BLaER1 (cell line): ENCODE results near the gene C3.

Experiments used
- H3K27ac ChIP-seq: shearing (Covaris generic); formaldehyde crosslinking; 2 replicates; pipeline ENCODE4 v1.8.1; 2022
- H3K27me3 ChIP-seq: shearing (Covaris generic); formaldehyde crosslinking; 2 replicates; pipeline ENCODE4 v1.8.1; 2022
- H3K36me3 ChIP-seq: shearing (Covaris generic); formaldehyde crosslinking; 2 replicates; pipeline ENCODE4 v1.8.1; 2022
- H3K4me1 ChIP-seq: shearing (Covaris generic); formaldehyde crosslinking; 2 replicates; pipeline ENCODE4 v1.8.1; 2022
- H3K4me2 ChIP-seq: shearing (Covaris generic); formaldehyde crosslinking; 2 replicates; pipeline ENCODE4 v1.8.1; 2022
- H3K4me3 ChIP-seq: shearing (Covaris generic); formaldehyde crosslinking; 2 replicates; pipeline ENCODE4 v1.8.1; 2022
- H3K9ac ChIP-seq: shearing (Covaris generic); formaldehyde crosslinking; 2 replicates; pipeline ENCODE4 v1.8.1; 2022
- H3K9me3 ChIP-seq: shearing (Covaris generic); formaldehyde crosslinking; 2 replicates; pipeline ENCODE4 v1.8.1; 2022
- H4K20me1 ChIP-seq: shearing (Covaris generic); formaldehyde crosslinking; 2 replicates; pipeline ENCODE4 v1.8.1; 2022
- Cebpa-rat ChIP-seq: shearing (Covaris generic); IDR thresholded peaks from 2 replicates; pipeline ENCODE4 v1.8.1; 2022

Gene C3

DNA sequence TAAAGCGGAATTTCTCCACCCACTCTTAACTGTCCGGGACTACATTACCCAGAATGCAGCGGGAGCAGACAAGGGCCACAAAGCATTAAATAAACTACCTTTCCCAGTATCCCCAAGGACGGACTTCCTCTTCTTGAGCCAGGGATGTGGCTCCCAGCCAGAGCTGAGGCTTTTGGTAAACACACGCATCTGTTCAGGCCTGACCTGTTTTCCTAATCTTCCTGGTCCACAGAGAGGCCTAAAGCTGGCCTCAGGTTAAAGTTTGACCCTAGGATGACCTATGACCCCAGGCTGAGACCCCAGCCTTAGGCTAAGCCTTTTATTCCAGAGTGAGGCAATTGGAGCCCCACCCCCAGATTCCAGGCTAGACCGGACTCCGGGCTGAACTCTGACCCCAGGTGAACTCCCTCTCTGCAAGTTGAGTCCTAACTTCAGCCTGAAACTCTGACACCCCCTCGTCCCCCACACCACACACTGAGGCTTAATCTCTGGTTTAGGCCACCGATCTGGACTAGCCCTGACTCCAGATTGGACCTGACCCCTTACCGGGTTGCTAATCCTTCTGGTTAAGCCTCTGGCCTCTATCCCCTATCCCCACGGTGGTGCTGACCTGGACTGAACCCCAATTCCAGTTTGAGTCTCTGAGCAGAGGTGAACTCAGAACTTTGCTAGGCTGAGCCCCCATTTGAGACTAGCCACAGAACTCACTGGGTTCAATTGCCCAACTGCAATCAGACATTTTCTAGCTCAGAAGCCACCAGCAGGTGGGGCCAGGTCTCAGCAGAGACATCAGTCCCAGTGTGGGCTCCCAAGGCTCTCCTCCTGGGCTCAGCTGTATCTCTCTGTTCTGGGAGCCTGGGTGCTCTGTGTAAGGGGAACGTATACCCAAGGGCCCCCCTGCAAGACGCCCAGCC is 17.7 kb upstream of the C3 start:
- Histone ChIP-seq H3K4me1 (peaks cover 45% of the 10 kb centered on the region), H3K36me3 (peaks cover 16% of the 10 kb centered on the region), H3K27ac (peak overlapping the region; percentile 78), H3K27me3 (no peaks in the 10 kb centered on the region), H4K20me1 (peaks cover 9% of the 10 kb centered on the region; the same call in 1 of the 2 replicates), H3K4me2 (peak overlapping the region; percentile 97), H3K4me3 (peak overlapping the region; percentile 57), H3K9ac (peak overlapping the region; percentile 65; the same call in 1 of the 2 replicates), H3K9me3 (no peaks in the 10 kb centered on the region)
- peak; percentile 83 for TF ChIP-seq Cebpa-rat

DNA sequence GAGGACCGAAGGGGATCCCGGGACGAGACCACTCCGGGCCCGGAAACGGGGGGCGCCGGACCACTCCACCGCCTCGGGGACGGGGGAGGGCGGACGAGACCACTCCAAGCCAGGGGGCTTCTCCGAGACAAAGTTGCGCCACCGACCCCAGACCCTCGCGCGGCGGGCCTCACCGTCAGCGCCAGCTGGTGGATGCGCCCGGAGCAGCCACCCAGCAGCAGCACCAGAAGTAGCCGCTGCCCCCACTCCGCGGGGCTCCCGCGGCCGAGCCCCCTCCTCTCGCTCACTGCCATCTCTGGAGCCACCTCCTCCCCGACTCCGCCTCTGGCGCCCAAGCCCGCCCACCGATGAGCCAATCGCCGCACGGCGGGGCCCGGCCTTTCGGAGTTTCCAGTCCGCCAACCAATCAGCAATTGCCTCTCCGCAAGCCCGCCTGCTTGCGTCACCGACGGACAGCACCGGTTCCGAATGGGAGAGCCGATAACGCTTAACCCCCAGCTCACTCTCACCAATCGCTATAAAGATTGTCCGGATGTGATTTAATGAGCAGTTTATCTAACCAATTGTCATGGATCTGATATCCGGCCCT is 16.9 kb upstream of the C3 start, which contains the start of gene GPR108:
Gene GPR108 (minus strand): TSS at position 297 of the 589 bp plus-strand sequence. CDS start 4 bp downstream, at position 293.
- H3K4me3 ChIP-seq, result peak within 1 kb of the TSS; percentile 90
- H3K4me1 ChIP-seq, result peaks cover 45% of the 10 kb centered on the region
- H3K9me3 ChIP-seq, result no peaks in the 10 kb centered on the region
- H3K27me3 ChIP-seq, result no peaks in the 10 kb centered on the region
- peak within 1 kb of the TSS; percentile 99 for H3K27ac ChIP-seq
- peak within 1 kb of the TSS; percentile 97 for H3K4me2 ChIP-seq
- peak; percentile 14; the same call in 1 of the 2 replicates for TF ChIP-seq Cebpa-rat
- H3K36me3 ChIP-seq, result peaks cover 16% of the 10 kb centered on the region
- H3K9ac ChIP-seq, result peak within 1 kb of the TSS; percentile 96
- peaks cover 9% of the 10 kb centered on the region; the same call in 1 of the 2 replicates for H4K20me1 ChIP-seq

DNA sequence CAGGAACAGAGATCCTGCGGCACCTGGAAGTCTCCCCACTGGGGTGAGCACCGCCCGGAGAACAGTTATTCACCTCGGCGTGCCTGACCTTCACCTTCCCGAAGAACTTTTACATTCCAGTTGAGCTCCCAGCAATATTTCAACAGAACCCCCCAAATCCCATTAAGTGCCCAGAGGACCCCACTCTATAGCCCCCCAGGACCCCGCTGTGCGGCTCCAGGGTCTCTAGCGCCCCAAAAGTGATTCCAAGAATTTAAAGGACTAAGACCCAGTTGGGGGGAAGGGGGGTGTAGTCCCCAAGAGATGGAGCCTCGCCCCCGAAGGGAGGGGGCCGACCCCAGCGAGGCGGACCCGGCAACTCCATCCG is 16.4 kb upstream of the C3 start:
- Histone ChIP-seq H3K4me3 (peak overlapping the region; percentile 90), H3K36me3 (peaks cover 21% of the 10 kb centered on the region), H3K4me2 (peak overlapping the region; percentile 92), H4K20me1 (peaks cover 9% of the 10 kb centered on the region; the same call in 1 of the 2 replicates), H3K9me3 (no peaks in the 10 kb centered on the region), H3K27me3 (no peaks in the 10 kb centered on the region), H3K9ac (peak overlapping the region; percentile 96), H3K4me1 (peaks cover 45% of the 10 kb centered on the region), H3K27ac (peak overlapping the region; percentile 99)
- no peak for TF ChIP-seq Cebpa-rat

DNA sequence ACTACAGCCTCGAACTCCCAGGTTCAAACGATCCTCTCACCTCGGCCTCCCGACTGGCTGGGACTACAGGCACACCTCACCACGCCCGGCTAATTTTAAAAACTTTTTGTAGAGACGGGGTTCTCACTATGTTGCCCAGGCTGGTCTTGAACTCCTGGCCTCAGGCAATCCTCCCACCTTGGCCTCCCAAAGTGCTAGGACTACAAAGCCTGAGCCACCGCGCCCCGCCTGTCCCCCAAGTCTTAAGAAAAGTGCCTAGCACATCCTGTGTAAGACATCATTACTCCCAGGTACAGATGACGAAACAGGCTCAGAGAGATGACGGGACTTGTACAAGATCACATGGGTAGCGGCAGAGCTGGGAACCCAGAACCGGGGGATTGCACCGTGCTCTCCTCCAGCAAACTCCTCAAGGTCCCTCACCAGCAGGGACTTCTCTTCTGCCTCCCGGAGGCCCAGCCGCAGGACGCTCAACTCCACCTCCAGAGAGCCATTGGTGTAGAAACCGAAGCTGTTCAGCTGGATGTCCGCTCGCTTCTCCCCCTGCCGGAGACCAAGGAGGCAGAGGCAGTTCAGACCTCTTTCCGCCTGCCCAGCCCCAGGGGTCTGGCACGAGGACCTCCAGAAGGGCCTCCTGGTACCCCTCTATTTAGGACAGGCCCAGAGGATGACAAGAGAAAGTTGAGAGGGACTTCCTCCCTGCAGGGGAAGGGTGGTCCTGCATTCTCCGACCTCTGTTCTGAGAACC is 15.9 kb upstream of the C3 start:
- H3K4me2 ChIP-seq, result peak overlapping the region; percentile 92
- no peaks in the 10 kb centered on the region for H3K27me3 ChIP-seq
- H3K27ac ChIP-seq, result peak overlapping the region; percentile 99
- peak overlapping the region; percentile 96 for H3K9ac ChIP-seq
- H3K9me3 ChIP-seq, result no peaks in the 10 kb centered on the region
- H3K4me1 ChIP-seq, result peaks cover 40% of the 10 kb centered on the region
- peaks cover 25% of the 10 kb centered on the region for H3K36me3 ChIP-seq
- no peak for TF ChIP-seq Cebpa-rat
- H4K20me1 ChIP-seq, result peaks cover 6% of the 10 kb centered on the region; the same call in 1 of the 2 replicates
- peak overlapping the region; percentile 90 for H3K4me3 ChIP-seq

DNA sequence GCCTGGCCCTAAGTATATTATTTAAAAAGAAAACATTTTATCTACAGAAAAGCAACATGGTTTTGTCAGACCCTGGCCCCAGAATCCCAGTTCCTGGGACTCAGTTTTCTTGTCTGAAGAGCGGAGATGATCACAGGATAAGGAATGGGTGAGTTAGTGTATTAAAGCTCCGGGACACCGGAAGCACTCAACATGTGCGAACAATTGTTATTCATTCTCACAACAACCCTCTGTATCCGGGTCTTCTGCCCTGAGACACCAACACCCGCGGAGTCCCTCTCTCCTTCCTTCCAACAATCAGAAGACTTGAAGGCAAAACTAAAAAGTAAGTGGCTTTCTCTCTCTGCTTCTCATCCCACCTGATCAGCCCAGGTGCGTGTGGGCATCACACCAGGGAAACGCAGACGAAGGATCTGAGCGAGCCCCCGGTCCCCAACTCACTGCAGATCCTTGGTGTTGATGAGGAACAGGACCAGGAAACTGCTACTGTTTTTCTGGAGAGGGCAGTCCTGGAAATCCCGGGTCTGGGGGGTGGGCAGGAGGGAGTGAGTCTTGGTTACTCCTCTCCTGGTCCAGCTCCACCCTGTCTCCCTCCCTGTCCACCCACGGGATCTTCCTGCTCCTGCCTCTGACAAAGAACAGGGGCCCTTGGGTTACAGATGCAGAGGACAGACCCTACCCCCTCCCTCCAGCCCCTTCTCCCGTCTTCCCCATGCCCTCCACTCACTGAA is 14.9 kb upstream of the C3 start:
- Histone ChIP-seq H3K4me3 (no peak overlapping the region), H3K36me3 (peaks cover 28% of the 10 kb centered on the region), H3K4me1 (peaks cover 30% of the 10 kb centered on the region), H3K9ac (peak overlapping the region; percentile 96; the same call in 1 of the 2 replicates), H3K4me2 (peak overlapping the region; percentile 92), H4K20me1 (peaks cover 4% of the 10 kb centered on the region; the same call in 1 of the 2 replicates), H3K27me3 (no peaks in the 10 kb centered on the region), H3K27ac (peak overlapping the region; percentile 99), H3K9me3 (no peaks in the 10 kb centered on the region)
- no peak for TF ChIP-seq Cebpa-rat

DNA sequence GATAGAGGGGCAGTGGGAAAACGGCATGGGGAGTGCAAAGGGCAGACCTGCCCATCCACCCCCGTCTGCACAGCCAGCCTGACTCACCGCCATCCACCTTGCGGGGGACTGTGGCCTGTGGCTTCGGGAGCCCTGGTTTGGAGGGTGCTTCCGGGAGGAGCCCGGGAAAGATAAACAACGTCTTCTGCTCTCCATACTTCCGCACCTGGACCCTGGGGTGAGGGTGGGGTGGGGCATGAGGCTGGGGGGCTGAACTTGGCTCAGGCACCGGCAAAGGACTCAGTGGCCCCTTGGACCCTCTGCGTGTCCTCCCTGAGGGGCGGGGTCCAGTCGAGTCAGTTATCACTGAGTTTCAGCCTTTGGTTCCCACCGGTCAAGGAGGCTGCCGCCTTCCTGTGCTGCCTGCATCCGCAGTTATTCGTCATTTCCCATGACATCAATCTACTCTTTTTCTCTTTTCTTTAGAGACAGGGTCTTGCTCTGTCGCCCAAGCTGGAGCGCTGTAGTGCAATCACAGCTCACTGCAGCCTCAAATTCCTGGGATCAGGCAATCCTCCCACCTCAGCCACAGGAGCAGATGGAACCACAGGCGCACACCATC is 13.7 kb upstream of the C3 start:
- H3K4me2 ChIP-seq, result no peak overlapping the region
- TF ChIP-seq Cebpa-rat, result no peak

DNA sequence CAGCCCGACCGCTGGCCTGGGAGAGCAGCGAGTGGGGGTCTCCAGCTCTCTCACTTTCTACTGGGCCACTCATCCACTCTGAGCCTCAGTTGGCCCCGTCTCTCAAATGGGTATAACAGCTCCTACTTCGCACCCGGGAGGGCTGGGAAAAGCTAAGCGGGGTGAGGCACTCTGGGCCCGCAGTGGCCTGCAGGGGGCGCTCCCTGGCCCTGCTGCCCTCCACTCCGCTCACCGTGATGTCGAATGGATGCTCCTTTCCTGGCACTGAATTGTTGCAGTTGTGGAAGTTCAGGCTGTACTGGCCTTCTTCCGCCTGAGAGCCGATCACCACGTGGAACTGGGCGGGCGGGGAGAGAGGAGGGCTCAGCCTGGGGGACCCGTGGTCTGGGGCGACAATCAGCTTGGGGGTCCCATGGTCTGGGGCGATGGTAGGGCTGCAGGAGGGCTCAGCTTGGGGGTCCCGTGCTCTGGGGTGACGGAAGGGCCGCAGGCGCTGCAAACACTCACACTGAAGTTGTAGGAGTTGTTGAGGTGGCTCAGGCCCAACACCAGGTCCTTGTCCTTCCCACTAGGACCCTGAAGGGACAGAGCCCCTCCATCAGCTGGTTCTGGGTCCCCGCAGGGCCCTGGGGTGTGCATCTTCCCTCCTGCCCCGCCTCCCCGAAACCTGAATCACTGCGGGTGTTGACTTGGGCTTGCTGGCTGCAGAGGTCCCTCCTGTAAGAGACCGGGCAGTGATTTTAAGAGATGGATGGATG is 13.1 kb upstream of the C3 start:
- H4K20me1 ChIP-seq, result peaks cover 4% of the 10 kb centered on the region; the same call in 1 of the 2 replicates
- H3K9ac ChIP-seq, result no peak overlapping the region
- H3K4me1 ChIP-seq, result peaks cover 24% of the 10 kb centered on the region
- no peak overlapping the region for H3K27ac ChIP-seq
- no peaks in the 10 kb centered on the region for H3K27me3 ChIP-seq
- H3K9me3 ChIP-seq, result no peaks in the 10 kb centered on the region
- H3K36me3 ChIP-seq, result peaks cover 36% of the 10 kb centered on the region
- no peak overlapping the region for H3K4me2 ChIP-seq
- H3K4me3 ChIP-seq, result no peak overlapping the region
- TF ChIP-seq Cebpa-rat, result no peak

More for the DNA sequence above, 13.7 kb upstream of the C3 start:
- peaks cover 36% of the 10 kb centered on the region for H3K36me3 ChIP-seq
- no peak overlapping the region for H3K9ac ChIP-seq
- no peak overlapping the region for H3K27ac ChIP-seq
- H3K4me3 ChIP-seq, result no peak overlapping the region
- peaks cover 4% of the 10 kb centered on the region; the same call in 1 of the 2 replicates for H4K20me1 ChIP-seq
- no peaks in the 10 kb centered on the region for H3K9me3 ChIP-seq
- H3K27me3 ChIP-seq, result no peaks in the 10 kb centered on the region
- H3K4me1 ChIP-seq, result peaks cover 26% of the 10 kb centered on the region

DNA sequence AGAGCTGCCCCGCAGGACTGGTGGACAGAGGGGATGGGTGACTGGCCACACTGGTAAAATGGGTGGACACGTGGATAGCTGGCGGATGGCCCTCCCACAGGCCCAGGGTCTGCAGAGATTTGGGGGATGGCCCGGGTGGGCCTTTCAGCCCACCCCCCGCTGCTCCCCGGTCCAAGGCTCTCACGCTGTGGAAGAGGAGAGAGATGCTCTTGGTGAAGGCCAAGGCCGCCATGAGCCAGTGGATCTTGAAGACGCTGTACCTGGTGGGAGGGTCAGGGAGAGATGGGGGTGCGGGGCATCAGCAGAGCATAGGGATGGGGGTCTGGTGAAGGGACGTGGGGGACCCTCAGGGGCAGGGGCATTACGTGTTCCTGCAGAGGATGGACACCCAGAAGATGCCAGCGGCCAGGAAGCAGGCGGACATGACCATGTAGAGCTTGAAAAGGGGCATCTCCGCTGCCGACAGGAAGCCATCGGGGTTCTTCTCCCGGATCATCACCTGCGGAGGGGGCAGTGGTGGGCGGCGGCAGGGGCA is 12.4 kb upstream of the C3 start:
- Histone ChIP-seq H3K4me2 (no peak overlapping the region), H3K27ac (no peak overlapping the region), H3K27me3 (no peaks in the 10 kb centered on the region), H3K9me3 (no peaks in the 10 kb centered on the region), H3K4me1 (peaks cover 24% of the 10 kb centered on the region), H3K4me3 (no peak overlapping the region), H4K20me1 (peaks cover 4% of the 10 kb centered on the region; the same call in 1 of the 2 replicates), H3K9ac (no peak overlapping the region), H3K36me3 (peaks cover 36% of the 10 kb centered on the region)
- TF ChIP-seq Cebpa-rat, result no peak
